ENCODE results near the gene PSAPL1.

The PSAPL1 gene

DNA sequence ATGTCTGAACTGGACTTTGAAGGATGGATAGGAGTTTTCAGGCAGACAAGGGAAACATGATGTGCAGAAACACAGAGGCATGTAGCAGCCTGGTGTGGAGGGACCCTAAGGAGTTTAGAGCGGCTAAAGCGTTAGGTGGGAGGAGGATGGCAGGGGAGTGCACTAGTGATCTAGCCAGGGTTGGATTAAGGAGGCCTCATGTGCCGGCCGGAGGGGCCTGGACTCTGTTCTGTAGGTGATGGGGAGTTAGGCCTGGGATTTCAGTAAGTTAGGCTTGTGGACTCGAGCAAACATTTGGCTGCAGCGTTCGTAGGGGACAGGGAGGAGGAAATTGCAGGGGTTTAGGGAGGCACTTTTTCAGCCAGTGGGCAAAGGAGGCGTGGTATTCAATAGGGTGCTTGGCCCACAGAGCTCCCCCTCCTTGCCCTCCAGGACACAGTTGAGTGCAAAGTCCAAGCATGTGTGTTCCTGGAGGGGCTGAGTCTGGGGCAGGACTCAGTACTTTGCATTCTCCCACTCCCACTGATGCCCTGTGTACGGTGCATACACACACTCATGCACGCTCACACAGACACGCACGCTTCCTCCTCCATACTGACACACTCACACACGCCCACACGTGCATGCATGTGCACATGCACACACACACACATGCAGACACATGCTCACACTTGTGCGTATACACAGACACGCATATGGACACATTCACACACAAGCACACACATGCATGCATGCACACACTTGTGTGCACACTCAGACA is 18.6 kb downstream of the PSAPL1 start:
- DNase-seq = no peak

GRCh38 chr4:7414736-7415510 is 19.8 kb downstream of the PSAPL1 start:
- no peak for DNase-seq

GRCh38 chr4:7414046-7414445 is 20.7 kb downstream of the PSAPL1 start:
- DNase-seq = no peak

- no peak for DNase-seq
Measured at GRCh38 chr4:7412554-7412912, 22.2 kb downstream of the PSAPL1 start.

DNA sequence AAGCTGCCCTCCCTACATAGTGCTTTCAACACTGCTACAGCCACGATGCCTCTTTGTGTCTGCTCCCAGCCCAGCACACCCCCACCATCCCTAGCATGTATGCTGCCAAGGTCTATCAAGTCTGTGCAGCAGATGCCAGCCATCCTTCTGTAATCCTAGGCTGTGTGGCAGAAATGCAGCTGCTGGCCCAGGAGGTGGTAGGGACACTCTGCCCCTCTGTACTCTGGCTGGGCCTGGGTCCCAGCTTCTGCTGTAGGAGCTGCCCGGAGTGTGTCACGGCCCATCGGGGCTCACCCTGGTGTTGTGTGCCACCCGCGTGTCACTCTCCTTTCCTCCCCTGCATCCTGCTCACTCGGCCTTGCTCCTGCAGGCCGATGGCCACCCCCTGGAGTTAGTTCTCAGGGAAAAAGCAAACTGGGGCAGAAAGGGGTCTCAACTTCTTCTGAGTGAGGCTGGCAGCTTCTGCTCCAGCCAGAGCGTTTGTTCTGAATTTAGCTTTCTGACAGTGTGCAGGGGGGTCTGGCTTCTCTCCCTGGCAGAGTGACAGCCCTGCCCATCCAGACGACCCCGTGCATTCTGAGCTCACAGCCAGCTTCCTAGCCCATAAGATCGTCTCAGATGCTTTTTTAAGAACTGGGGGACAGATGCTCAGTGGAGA is 22.7 kb downstream of the PSAPL1 start:
- DNase-seq = no peak

DNA sequence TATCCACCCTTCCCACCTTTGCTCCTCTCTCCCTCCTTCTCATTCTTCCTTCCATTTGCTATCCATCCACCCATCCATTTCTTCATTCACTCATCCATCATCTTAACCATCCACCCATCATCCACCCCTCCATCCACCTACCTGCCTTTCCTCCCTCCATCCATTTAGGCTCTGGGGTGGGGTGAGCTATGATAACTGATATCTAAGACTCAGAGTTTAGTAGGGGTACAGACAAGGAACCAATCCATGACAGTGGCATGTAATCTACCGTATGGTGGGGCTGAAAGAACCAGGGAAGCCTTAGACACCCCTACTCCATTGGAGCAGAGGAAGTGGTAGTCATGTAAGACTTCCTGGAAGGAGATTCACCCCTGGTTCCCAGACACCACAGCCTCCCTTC is 23.2 kb downstream of the PSAPL1 start:
- no peak for DNase-seq

DNA sequence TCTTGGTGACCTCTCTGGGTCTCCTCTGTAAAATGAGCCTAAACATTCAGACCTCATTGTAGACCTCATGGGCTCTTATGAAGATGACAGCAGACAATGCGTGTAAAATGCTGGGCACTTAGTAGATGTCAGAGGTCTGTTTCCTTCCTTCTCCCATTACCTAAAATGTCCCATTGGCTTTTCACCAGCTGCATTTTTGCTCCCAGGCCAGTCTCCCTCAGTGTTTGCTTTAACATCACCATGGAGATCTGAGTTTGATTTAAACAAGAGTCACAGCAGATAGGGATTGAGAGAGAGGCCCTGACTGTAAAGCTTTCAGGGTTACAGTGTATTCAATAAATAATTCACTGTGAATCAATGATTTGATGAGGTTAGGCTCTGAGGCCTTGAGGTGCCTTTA is 24.3 kb downstream of the PSAPL1 start:
- no peak for DNase-seq

- no peak for DNase-seq
Measured at GRCh38 chr4:7408166-7408565, 26.6 kb downstream of the PSAPL1 start.

DNA sequence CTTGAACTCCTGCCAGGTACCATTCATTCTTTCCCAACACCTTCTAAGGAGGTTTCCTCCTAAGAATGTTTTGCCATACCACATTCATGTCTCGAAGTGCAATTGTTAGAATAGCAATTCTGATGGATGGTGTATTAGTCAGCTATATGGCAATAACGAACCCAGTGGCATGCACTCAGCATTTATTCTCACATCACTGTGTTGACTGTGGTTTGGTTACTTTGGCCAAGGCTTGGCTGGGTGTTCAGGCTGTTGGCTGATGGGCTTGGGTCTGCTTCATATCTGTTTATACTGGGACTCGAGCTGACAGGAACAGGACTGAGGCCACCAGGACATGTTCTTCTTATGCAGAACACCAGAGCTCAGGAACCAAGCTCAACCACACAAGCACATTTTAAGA is 31.7 kb downstream of the PSAPL1 start:
- DNase-seq = no peak

- DNase-seq = no peak
Measured at GRCh38 chr4:7402526-7402925, 32.2 kb downstream of the PSAPL1 start.

GRCh38 chr4:7400671-7401298 is 33.9 kb downstream of the PSAPL1 start:
- DNase-seq = no peak

DNA sequence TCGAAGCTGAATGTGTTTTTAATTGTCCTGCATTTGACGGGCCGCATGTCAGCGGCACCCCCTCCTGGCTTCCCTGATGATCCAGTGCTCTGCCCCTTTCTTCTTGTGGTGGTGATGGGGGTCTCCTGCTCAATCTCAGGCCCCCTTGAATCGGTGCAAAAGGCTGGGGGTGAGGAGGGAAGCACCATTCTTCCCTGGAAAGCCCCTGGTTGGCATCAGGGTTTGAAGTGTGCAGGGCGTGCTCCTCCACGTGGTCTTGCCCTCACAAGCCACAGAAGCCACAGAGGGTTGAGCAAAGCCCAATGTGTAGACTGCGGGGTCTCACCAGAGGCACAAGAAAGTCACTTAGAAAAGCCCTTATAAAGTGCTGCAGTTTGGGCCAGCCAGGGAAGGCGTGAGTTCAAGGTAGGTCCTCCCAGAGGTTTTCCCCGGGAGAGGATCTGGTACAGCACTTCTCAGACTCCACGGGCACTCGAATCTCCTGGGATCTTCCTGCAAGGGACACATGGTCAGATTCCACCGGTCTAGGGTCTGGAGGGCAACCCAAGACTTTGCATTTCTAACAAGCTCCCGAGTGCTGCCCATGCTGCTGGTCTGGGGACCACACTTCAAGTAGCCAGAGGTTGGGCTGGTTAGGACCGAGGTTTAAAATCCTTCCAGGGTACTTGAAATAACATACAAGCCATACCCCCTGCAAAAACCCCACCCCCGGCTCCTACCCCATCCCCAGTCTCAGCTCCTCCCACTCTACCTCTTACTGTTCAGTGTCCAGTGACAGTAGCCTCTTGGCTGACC is 35.1 kb downstream of the PSAPL1 start:
- no peak for DNase-seq

DNA sequence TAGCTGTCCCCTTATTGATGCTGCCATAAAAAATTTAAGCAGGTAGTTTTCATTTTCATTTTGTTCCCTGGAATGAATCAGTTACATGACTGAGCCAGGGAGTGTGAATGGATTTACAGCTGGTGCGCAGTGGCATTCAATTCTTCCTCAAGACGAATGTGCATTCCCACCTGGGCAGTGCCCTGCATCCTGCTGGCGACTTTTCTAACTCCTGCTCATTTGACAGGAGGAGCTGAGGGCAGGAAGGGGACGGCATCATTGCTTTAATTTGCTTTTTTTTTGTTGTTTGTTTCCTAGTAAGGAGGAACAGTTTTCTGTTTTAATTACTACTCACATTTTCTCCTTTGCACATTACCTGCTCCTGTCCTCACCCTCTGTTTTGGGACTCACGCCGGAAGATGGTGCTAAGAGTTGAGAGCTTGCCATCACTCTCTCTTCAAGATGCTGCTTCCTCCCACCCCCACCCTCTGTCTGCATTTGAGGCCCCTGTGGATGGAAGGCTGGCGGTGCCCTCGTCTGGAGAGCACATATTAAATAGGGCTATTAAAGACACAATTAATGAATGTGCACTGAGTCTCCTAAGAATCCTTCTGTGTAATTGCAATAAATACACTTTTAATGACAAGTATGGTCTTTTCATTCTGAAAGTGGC is 35.8 kb downstream of the PSAPL1 start:
- no peak for DNase-seq

DNA sequence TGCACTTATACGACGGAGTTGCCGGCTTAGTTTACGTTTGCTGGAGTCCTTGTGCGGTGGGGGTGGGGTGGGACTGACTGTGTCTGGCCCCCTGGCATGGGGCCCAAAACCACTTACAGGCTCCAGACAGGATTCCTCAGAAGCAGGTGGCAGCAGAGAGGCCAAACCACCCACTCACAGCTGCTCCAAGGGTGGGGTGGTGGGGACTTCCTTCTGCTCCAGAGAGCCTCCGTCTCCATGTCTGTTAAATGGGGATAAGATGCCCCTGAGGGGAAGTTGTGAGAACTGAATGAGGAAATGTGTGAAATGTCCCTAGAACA is 36.7 kb downstream of the PSAPL1 start:
- DNase-seq = no peak

DNA sequence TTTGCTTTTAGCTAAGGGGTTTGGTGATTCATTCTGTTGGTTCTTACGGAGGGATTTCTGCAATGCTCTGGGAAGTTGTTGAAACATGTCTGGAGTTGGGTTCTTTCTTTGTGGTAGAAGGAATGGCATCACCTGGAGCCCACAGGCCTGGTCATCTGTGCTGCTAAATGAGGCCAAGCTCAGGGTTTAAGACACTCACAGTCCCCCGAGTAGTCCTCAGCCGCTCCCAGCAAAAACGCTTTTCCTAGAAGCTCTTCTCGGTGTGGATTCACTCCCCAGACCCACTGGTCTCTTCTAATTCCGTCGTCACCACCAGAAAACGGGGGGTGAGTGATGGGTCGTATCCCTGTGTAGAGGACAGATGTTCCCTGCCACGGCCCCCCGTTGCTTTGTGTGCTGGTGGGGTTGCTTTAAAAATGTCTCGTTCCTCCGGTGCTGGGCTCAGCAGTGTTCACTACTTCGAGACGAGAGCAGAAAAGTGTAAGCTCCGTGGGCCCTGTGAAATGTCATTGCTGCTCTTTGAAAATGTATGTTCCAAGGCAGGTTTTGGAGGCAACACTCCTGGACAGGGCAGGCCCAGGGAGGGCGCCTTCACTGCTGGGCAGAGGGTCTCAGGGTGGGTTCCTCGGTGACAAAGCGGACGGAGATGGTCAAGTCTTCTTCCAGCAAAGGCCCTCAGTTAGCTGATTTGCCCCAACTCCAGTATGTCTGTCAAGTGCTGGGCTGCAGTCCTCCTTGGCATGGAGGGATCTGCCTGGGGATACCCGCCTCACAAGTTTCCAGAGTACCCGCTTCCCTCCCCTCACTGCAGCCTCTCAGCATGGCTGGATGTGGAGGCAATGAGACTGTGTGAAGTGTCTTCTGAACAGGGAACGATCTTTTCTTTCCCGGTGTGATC is 37.3 kb downstream of the PSAPL1 start:
- no peak for DNase-seq

- no peak for DNase-seq
Measured at GRCh38 chr4:7396186-7396910, 38.4 kb downstream of the PSAPL1 start.

DNA sequence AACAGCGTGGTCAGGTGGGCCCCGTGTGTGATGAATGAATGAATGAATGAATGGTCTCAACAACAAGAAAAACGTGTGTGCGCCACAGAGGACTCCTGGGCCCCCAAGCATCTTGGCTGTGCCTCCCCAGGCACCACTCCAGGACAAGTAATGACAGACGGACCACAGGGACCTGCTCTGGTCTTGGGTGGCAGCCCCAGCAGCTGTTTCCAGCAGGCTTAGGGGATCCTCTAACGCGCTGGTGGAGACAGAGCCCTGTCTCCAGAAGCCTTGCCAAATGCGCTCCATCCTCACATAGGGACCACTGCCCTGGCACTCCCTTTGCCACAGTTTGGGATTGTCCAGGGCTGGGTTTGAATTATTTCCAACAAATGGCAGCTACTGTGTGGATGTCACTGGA is 39.1 kb downstream of the PSAPL1 start:
- DNase-seq = no peak

GRCh38 chr4:7394681-7395451 is 39.9 kb downstream of the PSAPL1 start:
- no peak for DNase-seq

Data from GOT3 (cell line).